Mucosa of descending colon (tissue), 3 donors: Measurements from ENCODE around the gene TBC1D2. TPM values are rescaled to one million over a fixed set of nuclear protein-coding genes. Genes with fewer than 3 reads are reported as not detected.
A peak's percentile ranks its signal among the peaks of the same experiment; 100 is the strongest.

Experiments used
- ATAC-seq: fragments of 200-7000 bp; cut with Tn5 transposase; one replicate; pipeline ENCODE4 v1.9.1; 2020; ENCODE audit warnings: mild to moderate bottlenecking, moderate library complexity
- DNase-seq, 3 donors: peaks; one replicate each; pipeline ENCODE4 v3.0.0-alpha.2; 2020
- H3K36me3 ChIP-seq: fragments of 200-600 bp; one replicate; pipeline ENCODE4 v1.8.0; 2021; ENCODE audit warnings: low read depth, mild to moderate bottlenecking
- H3K4me1 ChIP-seq: fragments of 200-600 bp; one replicate; pipeline ENCODE4 v1.8.0; 2021; ENCODE audit warnings: low read depth, mild to moderate bottlenecking
- H3K4me3 ChIP-seq: fragments of 200-600 bp; one replicate; pipeline ENCODE4 v1.8.0; 2021; ENCODE audit warnings: mild to moderate bottlenecking
- H3K9me3 ChIP-seq: fragments of 200-600 bp; one replicate; pipeline ENCODE4 v1.8.0; 2021; ENCODE audit warnings: mild to moderate bottlenecking
- CTCF ChIP-seq: fragments of 200-600 bp; IDR thresholded peaks from one replicate; pipeline ENCODE4 v1.8.0; 2022; ENCODE audit warnings: antibody characterized with exemption, mild to moderate bottlenecking
- intact Hi-C, 2 donors: fragments of 100-400 bp; cut with DNase I in 1 of 2; cut with micrococcal nuclease in 1 of 2; formaldehyde crosslinking; loops; one replicate each; pipeline versions ENCODE4 v1.11.0 to v1.11.1; 2022; cut with DNase I, micrococcal nuclease
- total RNA-seq, 3 donors: library from RNA; stranded (reverse); fragmentation: NEBNext Ultra II Directional in 2 of 3; extraction: Animal tissue kit (Norgen Biotek cat#: 25700) in 2 of 3; gene quantifications; one replicate each; pipeline versions ENCODE4 v1.2.1 to v1.2.4, GENCODE V29; 2021 to 2023
- donor health status: DM: no; HTN: no; CAD: no; lungs with moderate emphysema.
- donor health status: DM: no; HTN: no; CAD: no.
- donor health status: DM: no; HTN: yes; CAD: no.

TBC1D2 gene
- total RNA-seq, 3 donors from 2014 or later = 19.5 to 33.5 (median 26.9) TPM

- Histone ChIP-seq H3K9me3 (no peaks in the 10 kb centered on the region), H3K4me3 (no peak overlapping the region), H3K4me1 (peaks cover 6% of the 10 kb centered on the region), H3K36me3 (no peaks in the 10 kb centered on the region)
- DNase-seq (no peak), ATAC-seq (no peak)
- intact Hi-C loops = no loop called here
- no peak for TF ChIP-seq CTCF
These were observed 54.3 kb downstream of the TBC1D2 start for GRCh38 chr9:98201102-98201501.

GRCh38 chr9:98199388-98200033, 55.9 kb downstream of the TBC1D2 start:
- TF ChIP-seq CTCF = no peak
- Histone ChIP-seq H3K9me3 (no peaks in the 10 kb centered on the region), H3K36me3 (no peaks in the 10 kb centered on the region), H3K4me1 (no peaks in the 10 kb centered on the region), H3K4me3 (no peak overlapping the region)
- no peak for ATAC-seq
- DNase-seq = no peak
- intact Hi-C loops = no loop called here

DNA sequence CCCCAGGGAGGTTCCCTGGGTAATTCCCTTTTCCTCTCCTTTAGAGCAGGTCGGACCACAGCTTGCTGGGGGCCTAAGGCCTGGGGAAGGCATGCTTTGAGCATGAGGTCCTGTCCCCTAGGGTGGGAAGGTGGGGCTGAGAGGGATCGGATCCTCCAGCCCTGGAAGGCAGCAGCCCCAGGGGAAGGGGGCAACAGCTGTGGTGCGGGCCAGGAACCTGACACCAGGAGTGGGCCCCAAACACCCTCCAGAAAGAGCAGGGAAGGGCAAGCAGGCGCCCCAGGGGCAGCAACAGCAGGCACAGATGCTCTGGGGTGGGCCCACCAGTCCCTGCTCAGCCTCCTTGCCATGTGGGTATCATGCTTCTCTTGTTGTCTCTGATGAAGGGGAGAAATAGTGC, 59.8 kb downstream of the TBC1D2 start:
- ATAC-seq (no peak), DNase-seq (no peak)
- Histone ChIP-seq H3K4me1 (peaks cover 5% of the 10 kb centered on the region), H3K36me3 (no peaks in the 10 kb centered on the region), H3K9me3 (no peaks in the 10 kb centered on the region), H3K4me3 (no peak overlapping the region)
- no peak for TF ChIP-seq CTCF
- intact Hi-C loops = no loop called here

DNA sequence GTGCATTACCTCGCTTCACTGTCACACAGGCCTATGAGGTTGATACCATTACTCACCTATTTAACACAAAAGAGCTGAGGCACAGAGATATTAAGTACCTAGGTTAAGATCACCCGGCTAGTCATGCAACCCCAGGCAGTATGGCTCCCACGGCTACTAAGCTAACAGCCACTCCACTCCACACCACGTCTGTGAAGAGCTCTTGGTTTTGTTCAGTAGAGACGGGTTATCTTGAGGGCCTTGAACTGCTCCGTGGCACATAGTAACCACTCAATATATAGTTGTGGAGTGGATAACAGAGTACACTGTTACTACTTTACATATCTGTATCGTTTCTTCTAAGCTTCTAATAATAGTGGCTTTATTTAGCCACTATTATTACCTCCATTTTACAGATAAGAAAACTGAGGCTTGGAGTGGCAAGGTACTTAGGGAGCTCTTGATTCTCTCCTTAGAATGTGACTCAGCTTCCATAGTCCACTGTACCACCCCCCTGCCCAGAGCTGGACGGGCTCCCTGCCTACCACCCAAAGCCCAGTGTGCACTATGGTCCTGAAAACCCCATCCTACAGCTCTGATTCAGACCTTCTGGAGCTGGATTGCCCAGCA, 62.0 kb downstream of the TBC1D2 start:
- no peaks in the 10 kb centered on the region for H3K9me3 ChIP-seq
- DNase-seq (no peak), ATAC-seq (no peak)
- no peak for TF ChIP-seq CTCF
- H3K36me3 ChIP-seq = no peaks in the 10 kb centered on the region
- intact Hi-C loops = no loop called here
- H3K4me1 ChIP-seq = peaks cover 5% of the 10 kb centered on the region
- peak overlapping the region; percentile 48 for H3K4me3 ChIP-seq

GRCh38 chr9:98192503-98193335, 62.7 kb downstream of the TBC1D2 start, which contains the start of gene CORO2A:
Gene CORO2A, minus strand, starts transcription at chr9:98192637. Its CDS starts 34,977 bp downstream, at chr9:98157660.
- peaks cover 5% of the 10 kb centered on the region for H3K4me1 ChIP-seq
- no peaks in the 10 kb centered on the region for H3K9me3 ChIP-seq
- peak; percentile 85 to 93 (median 86) for DNase-seq
- ATAC-seq = peak; percentile 87
- H3K36me3 ChIP-seq = no peaks in the 10 kb centered on the region
- H3K4me3 ChIP-seq = peak within 1 kb of the TSS; percentile 48
- TF ChIP-seq CTCF = no peak
- intact Hi-C loops = no loop called here
